GM12878 (cell line): ENCODE measurements around the gene MGAT5.

Experiments
- ATF7 ChIP-seq: fragments of 450-650 bp; IDR thresholded peaks from 2 replicates; pipeline ENCODE4 v1.6.1; 2016; ENCODE audit warnings: low read depth, mild to moderate bottlenecking
- BHLHE40 ChIP-seq, 2 experiments: fragments of 450-650 bp in 1 of 2; IDR thresholded peaks; 2 replicates each; pipeline ENCODE4 v1.6.1; 2011 to 2017; ENCODE audit warnings: low read depth in 2 of 2, borderline replicate concordance in 1 of 2, improper control_type of control experiment in 1 of 2, low read length in 1 of 2, mild to moderate bottlenecking in 1 of 2
- BRCA1 ChIP-seq: IDR thresholded peaks from 2 replicates; pipeline ENCODE4 v1.6.1; 2011; ENCODE audit warnings: low read depth, low read length, improper control_type of control experiment
- CTCF ChIP-seq, 3 experiments: IDR thresholded peaks in 2 of 3; conservative IDR thresholded peaks in 1 of 3; 2 replicates each; pipeline ENCODE4 v1.5.1; 2011; ENCODE audit warnings: low read depth in 3 of 3, low read length in 3 of 3, mild to moderate bottlenecking in 3 of 3, control low read depth in 2 of 3, moderate library complexity in 2 of 3, inconsistent platforms in 1 of 3, mixed read lengths in 1 of 3; ENCODE audit not compliant: control insufficient read depth in 2 of 3, insufficient read depth in 1 of 3; ENCODE audit errors: extremely low read depth in 1 of 3
- EZH2 ChIP-seq: IDR thresholded peaks from 2 replicates; pipeline ENCODE4 v1.6.1; 2012; ENCODE audit warnings: low read depth, mild to moderate bottlenecking, control low read depth, inconsistent platforms, low read length, borderline replicate concordance; ENCODE audit not compliant: control insufficient read depth
- MAX ChIP-seq: IDR thresholded peaks from 2 replicates; pipeline ENCODE4 v1.6.1; 2012; ENCODE audit warnings: low read depth, low read length, improper control_type of control experiment
- MTA3 ChIP-seq: IDR thresholded peaks from 2 replicates; pipeline ENCODE4 v1.6.1; 2012; ENCODE audit warnings: low read length, inconsistent platforms, borderline replicate concordance
- MXI1 ChIP-seq: fragments of 150-350 bp; IDR thresholded peaks from 2 replicates; pipeline ENCODE4 v1.6.1; 2011; ENCODE audit warnings: low read depth, mild to moderate bottlenecking, inconsistent platforms, low read length, improper control_type of control experiment
- POLR2A ChIP-seq: IDR thresholded peaks from 2 replicates; pipeline ENCODE4 v1.6.1; 2011; ENCODE audit warnings: low read depth, mild to moderate bottlenecking, low read length
- REST ChIP-seq: IDR thresholded peaks from 2 replicates; pipeline ENCODE4 v1.6.1; 2012; ENCODE audit warnings: mild to moderate bottlenecking, low read depth, low read length
- ZNF207 ChIP-seq: fragments of 450-650 bp; IDR thresholded peaks from 2 replicates; pipeline ENCODE4 v1.6.1; 2014; ENCODE audit warnings: antibody characterized with exemption, mild to moderate bottlenecking, borderline replicate concordance
- TF ChIP-seq, protein P1 (sequence below): fragments of 450-650 bp; IDR thresholded peaks from 2 replicates; pipeline ENCODE4 v1.6.1; 2017; ENCODE audit warnings: mild to moderate bottlenecking, moderate library complexity

GRCh38 chr2:134272806-134273205, 18.9 kb downstream of the MGAT5 start:
- TF ChIP-seq CTCF (IDR thresholded peaks at IDR 0.05 in 2 of 3, conservative IDR thresholded peaks at IDR 0.05 in 1 of 3; ENCODE audit: control insufficient read depth in 2 of 3, extremely low read depth in 1 of 3, insufficient read depth in 1 of 3, low read depth in 3 of 3, low read length in 3 of 3) = no peak
- TF ChIP-seq, protein P1, sequence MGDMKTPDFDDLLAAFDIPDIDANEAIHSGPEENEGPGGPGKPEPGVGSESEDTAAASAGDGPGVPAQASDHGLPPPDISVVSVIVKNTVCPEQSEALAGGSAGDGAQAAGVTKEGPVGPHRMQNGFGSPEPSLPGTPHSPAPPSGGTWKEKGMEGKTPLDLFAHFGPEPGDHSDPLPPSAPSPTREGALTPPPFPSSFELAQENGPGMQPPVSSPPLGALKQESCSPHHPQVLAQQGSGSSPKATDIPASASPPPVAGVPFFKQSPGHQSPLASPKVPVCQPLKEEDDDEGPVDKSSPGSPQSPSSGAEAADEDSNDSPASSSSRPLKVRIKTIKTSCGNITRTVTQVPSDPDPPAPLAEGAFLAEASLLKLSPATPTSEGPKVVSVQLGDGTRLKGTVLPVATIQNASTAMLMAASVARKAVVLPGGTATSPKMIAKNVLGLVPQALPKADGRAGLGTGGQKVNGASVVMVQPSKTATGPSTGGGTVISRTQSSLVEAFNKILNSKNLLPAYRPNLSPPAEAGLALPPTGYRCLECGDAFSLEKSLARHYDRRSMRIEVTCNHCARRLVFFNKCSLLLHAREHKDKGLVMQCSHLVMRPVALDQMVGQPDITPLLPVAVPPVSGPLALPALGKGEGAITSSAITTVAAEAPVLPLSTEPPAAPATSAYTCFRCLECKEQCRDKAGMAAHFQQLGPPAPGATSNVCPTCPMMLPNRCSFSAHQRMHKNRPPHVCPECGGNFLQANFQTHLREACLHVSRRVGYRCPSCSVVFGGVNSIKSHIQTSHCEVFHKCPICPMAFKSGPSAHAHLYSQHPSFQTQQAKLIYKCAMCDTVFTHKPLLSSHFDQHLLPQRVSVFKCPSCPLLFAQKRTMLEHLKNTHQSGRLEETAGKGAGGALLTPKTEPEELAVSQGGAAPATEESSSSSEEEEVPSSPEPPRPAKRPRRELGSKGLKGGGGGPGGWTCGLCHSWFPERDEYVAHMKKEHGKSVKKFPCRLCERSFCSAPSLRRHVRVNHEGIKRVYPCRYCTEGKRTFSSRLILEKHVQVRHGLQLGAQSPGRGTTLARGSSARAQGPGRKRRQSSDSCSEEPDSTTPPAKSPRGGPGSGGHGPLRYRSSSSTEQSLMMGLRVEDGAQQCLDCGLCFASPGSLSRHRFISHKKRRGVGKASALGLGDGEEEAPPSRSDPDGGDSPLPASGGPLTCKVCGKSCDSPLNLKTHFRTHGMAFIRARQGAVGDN = no peak
- TF ChIP-seq BRCA1 = no peak
- TF ChIP-seq BHLHE40 (IDR thresholded peaks at IDR 0.05; ENCODE audit: borderline replicate concordance in 1 of 2, low read depth in 2 of 2, low read length in 1 of 2) = no peak
- no peak for TF ChIP-seq MAX
- TF ChIP-seq MXI1 = no peak
- TF ChIP-seq MTA3 = no peak
- TF ChIP-seq ATF7 = no peak
- no peak for TF ChIP-seq POLR2A
- TF ChIP-seq EZH2 = no peak
- TF ChIP-seq ZNF207 = no peak
- no peak for TF ChIP-seq REST
